SK-N-SH treated with all-trans-retinoic acid at 6 μM for 48 hours (cell line): ENCODE measurements around the gene UNC50.

Experiments used
- ARNTL ChIP-seq: fragments of 450-650 bp; formaldehyde crosslinking; IDR thresholded peaks from 2 replicates; pipeline ENCODE4 v1.5.0; 2020; ENCODE audit warnings: low read depth, mild to moderate bottlenecking, moderate library complexity, borderline replicate concordance
- GLIS3 ChIP-seq: fragments of 250-450 bp; sonication (Bioruptor Pico); IDR thresholded peaks from 2 replicates; pipeline ENCODE4 v1.5.0; 2020; ENCODE audit warnings: mild to moderate bottlenecking, moderate library complexity
- TCF4 ChIP-seq: fragments of 250-450 bp; sonication (Bioruptor Pico); IDR thresholded peaks from 2 replicates; pipeline ENCODE4 v1.8.0; 2021; ENCODE audit warnings: mild to moderate bottlenecking, moderate library complexity, borderline replicate concordance
- ZFP3 ChIP-seq: fragments of 250-450 bp; sonication (Bioruptor Pico); IDR thresholded peaks from 2 replicates; pipeline ENCODE4 v1.5.0; 2020; ENCODE audit warnings: mild to moderate bottlenecking, moderate library complexity

- TF ChIP-seq ZFP3 (CRISPR knock-in tag) = no peak
- TF ChIP-seq TCF4 (CRISPR knock-in tag) = no peak
- no peak for TF ChIP-seq ARNTL (CRISPR knock-in tag)
- TF ChIP-seq GLIS3 = no peak
Observed at GRCh38 chr2:98563394-98563793, 45.0 kb upstream of the UNC50 start.
